IPS-15b (cell line): ENCODE data around the gene GDPD3.
A peak's percentile ranks its signal among the peaks of the same experiment; 100 is the strongest.

Source experiments
- H3K27me3 ChIP-seq: one replicate; pipeline ENCODE4 v1.6.1; 2013; ENCODE audit warnings: low read length; ENCODE audit not compliant: control insufficient read depth, insufficient read depth
- H3K36me3 ChIP-seq: one replicate; pipeline ENCODE4 v1.6.1; 2013; ENCODE audit warnings: low read length; ENCODE audit not compliant: control insufficient read depth, insufficient read depth
- H3K4me1 ChIP-seq: one replicate; pipeline ENCODE4 v1.6.1; 2013; ENCODE audit warnings: mild to moderate bottlenecking, low read length; ENCODE audit not compliant: control insufficient read depth, insufficient read depth
- H3K4me3 ChIP-seq: one replicate; pipeline ENCODE4 v1.5.1; 2013; ENCODE audit warnings: low read depth, low read length
- H3K9ac ChIP-seq: one replicate; pipeline ENCODE4 v1.6.1; 2013; ENCODE audit warnings: low read depth, mild to moderate bottlenecking, low read length
- H3K9me3 ChIP-seq: one replicate; pipeline ENCODE4 v1.6.1; 2013; ENCODE audit warnings: mild to moderate bottlenecking, low read length; ENCODE audit not compliant: control insufficient read depth, insufficient read depth

The GDPD3 gene

DNA sequence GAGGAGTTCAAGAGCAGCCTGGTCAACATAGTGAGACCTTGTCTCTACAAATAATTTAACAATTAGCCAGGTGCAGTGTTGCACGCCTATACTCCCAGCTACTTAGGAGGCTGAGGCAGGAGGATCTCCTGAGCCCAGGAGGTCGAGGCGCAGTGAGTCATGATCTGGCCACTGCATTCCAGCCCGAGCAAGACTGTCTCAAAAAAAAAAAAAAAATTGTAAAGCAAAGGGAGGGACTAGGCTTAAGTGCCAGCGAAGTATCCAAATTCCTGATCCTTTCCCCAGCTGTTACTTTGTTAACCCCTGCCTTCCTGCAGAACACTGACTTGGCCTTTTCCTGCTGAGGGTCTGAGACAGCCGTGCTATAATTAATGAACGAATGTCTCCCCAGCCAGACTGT is 2.7 kb downstream of the GDPD3 start:
- Histone ChIP-seq H3K4me1 (no peaks in the 10 kb centered on the region), H3K9ac (no peak overlapping the region), H3K9me3 (no peaks in the 10 kb centered on the region), H3K27me3 (no peaks in the 10 kb centered on the region), H3K4me3 (no peak overlapping the region), H3K36me3 (no peaks in the 10 kb centered on the region)

DNA sequence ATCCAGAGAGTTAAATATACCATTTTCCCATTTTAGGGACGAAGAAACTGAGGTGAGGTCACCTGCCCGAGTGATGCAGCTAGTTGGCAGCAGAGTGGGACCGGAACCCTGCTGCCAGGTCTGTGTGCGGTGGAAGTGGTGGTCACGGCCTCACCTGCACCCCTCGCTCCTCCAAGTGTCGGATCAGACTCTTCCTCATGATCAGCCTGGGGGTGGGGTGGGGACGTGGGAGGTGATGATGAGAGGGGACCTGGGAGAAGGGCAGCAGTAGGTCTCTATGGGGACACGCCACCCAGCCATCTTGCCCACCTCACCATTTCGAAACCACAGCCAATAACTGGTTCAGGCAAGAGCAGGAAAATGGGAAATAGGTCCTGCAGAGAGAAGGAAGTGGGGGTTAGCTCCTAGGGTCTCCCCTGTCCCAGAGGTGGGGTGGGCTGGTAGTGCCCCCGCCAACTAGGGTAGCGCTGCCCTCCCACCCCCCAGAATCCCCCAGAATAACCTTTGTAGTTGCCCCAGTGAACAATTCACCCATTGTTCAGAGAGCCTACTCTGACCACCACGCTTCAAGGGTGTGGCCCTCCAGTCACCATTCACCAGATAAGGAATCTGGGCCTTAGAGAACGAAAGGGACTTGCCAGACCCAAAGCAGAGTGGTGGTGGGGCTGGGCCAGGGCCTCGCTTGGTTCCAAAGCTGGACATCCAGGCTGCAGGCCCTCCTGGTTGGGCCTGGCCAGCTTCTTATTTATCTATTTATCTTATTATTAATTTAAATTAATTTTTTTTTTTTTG is 5.1 kb downstream of the GDPD3 start:
- Histone ChIP-seq H3K4me3 (no peak overlapping the region), H3K36me3 (peaks cover 3% of the 10 kb centered on the region), H3K9me3 (no peaks in the 10 kb centered on the region), H3K27me3 (no peaks in the 10 kb centered on the region), H3K4me1 (no peaks in the 10 kb centered on the region), H3K9ac (no peak overlapping the region)

DNA sequence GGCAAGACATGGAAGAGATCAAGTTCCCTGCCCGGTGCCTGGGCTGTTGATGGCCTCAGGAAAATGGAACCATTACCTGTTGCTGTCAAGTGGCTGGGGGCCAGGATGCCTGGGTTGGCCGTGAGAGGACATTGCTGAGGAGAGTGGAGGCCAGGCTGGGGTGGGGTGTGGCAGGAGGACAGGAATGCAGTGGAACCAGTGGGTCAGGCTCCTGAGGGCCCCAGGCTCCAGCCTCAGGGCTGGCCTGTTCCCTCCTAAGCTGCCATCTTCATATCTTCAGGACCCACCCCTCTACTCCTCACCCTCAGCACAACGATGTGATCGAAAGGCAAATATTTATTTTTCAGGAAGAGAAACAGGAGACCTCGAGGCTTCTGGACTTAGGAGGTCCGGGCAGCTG is 8.8 kb downstream of the GDPD3 start:
- H3K4me3 ChIP-seq = no peak overlapping the region
- no peaks in the 10 kb centered on the region for H3K4me1 ChIP-seq
- H3K9me3 ChIP-seq = no peaks in the 10 kb centered on the region
- H3K27me3 ChIP-seq = no peaks in the 10 kb centered on the region
- H3K36me3 ChIP-seq = peaks cover 3% of the 10 kb centered on the region
- no peak overlapping the region for H3K9ac ChIP-seq

DNA sequence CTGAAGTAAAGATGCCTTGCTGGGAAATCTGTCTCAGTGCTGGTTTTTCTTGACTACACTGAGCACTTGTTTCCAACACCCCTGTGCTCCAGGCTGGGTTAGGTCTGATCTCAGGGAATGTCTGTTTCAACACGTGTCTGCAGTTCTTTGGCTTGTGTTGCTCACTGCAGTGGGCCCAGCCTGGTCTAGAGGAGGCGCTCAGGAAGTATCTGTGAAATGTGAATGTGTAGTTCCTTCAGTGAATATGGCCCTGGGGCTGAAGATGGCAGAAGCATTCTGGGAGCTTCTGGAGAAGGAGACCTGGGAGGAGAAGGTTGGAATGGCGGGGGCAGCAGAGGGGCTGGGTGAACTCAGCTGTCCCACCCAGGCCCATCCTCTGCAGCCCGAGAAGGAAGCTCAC is 9.2 kb downstream of the GDPD3 start:
- no peak overlapping the region for H3K9ac ChIP-seq
- H3K4me1 ChIP-seq = no peaks in the 10 kb centered on the region
- H3K9me3 ChIP-seq = no peaks in the 10 kb centered on the region
- no peaks in the 10 kb centered on the region for H3K27me3 ChIP-seq
- no peak overlapping the region for H3K4me3 ChIP-seq
- H3K36me3 ChIP-seq = peaks cover 3% of the 10 kb centered on the region

DNA sequence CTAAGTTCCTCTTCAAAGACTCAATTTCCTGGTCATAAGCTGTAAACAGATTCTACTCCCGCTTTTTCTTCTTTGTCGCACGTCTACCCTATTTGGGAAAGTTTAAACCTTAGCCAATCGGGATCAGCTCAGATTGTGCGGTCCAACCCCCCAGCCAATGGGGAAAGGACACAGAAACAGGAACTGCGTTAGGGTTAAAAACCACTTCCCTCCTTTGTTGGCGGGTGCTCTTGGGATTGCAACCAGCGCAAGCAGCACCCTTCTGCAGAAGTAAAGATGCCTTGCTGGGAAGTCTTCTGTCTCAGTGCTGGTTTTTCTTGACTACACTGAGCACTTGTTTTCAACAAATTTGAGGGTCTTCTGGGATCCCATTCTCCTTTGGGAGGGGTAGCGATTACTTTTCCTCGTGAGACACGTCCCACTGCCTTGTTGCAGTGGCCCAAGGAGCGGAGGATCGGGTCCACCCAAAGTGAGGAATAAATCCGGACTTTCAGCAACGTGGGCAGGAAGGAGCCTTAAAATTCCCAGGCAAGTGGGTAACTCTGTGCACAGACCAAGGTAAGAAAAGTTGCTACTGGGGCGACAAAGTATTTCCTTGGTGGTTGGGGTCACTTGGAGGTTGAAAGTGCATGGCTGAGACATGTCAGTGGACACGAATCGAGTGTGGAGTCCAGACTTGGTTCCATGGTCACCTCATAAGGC is 16.3 kb downstream of the GDPD3 start:
- Histone ChIP-seq H3K9ac (no peak overlapping the region), H3K27me3 (no peaks in the 10 kb centered on the region), H3K4me1 (no peaks in the 10 kb centered on the region), H3K9me3 (peaks cover 13% of the 10 kb centered on the region), H3K36me3 (no peaks in the 10 kb centered on the region), H3K4me3 (peak overlapping the region; percentile 67)

DNA sequence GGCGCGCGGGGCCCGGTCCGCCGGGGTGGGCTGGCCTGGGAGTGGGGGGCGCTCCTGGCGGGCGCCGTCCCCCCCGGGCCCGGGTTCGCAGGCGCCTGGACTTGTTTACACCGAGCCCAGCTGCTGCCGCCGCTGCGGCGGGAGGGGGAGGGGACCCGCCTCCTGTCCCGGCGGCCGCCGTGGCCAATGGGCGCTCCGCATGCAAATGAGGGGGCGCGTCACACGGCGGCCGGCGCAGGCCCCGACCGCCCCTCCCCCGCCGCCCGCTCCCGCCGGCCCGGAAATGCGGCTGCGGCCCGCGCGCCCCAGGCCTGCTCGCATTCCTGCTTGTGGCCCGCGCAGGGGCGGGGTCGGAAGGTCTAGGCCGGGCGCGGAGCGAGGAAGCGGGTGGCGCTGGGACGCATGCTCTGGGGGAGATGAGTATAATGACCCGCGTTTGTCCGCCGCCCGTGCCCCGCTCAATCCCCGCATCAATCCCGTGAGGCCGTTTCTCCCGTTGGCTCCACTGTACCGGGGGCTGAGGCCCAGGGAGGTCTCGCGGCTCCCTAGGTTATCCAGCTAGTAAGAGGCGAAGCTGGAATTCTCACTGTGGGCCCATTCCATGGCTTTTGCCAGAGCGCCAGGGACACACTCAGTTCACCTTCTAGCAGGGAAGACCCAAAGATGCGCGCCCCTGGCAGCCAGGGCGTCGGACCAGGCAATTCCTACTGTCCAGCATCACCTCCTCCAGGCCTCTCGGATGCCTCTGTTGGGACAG is 17.1 kb downstream of the GDPD3 start, which contains the start of gene YPEL3:
Gene YPEL3 (minus strand): TSS at position 109 of the 757 bp plus-strand sequence. CDS start 731 bp downstream, outside the sequence.
- Histone ChIP-seq H3K4me3 (peak within 1 kb of the TSS; percentile 67), H3K4me1 (no peaks in the 10 kb centered on the region), H3K9ac (peak within 1 kb of the TSS; percentile 54), H3K36me3 (no peaks in the 10 kb centered on the region), H3K27me3 (no peaks in the 10 kb centered on the region), H3K9me3 (peaks cover 13% of the 10 kb centered on the region)

DNA sequence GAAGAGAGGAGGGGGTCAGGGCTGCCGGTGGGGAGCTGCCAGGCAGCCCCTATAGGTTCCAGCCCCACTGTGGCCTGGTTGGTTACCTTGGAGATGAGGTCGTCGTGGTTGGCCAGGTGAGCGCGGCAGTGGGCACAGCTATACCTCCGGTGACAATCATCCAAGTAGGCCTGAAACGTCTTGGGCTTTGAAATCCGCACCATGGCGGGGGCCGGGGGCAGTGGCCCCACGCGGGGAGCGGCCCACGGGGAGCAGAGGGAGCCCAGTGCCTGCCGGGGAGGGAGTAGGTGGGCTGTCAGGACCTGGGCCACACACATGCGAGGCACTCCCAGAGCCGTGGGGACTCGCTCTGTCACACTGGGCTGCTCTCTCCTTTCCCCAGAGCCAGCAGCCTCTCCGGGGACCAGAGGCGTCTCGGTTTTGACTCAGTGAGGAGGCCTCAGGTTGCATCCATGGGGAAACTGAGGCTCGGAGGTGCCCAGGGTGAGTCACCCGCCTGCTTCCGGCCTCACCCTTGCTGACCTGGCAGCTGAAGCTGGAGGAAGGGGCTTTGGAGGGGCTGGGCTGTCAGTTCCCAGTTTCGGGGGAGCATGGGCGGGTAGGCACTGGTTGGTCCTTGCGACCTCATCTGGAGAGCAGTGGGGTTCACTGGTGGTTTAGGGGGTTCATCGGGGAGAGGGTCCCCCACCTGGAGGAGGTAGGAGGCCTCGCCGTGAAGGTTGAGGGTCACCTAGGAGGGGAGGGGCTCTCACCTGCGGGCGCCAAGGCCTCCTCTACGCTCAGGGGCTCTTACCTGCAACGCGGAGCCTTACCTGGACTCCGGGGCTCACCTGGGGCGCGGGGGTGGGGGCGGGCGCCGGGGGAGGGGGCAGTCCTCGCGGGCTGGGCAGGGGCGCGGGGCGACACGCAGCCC is 17.9 kb downstream of the GDPD3 start:
- Histone ChIP-seq H3K9me3 (peaks cover 13% of the 10 kb centered on the region), H3K4me3 (peak overlapping the region; percentile 53), H3K36me3 (no peaks in the 10 kb centered on the region), H3K27me3 (no peaks in the 10 kb centered on the region), H3K4me1 (no peaks in the 10 kb centered on the region), H3K9ac (peak overlapping the region; percentile 54)

DNA sequence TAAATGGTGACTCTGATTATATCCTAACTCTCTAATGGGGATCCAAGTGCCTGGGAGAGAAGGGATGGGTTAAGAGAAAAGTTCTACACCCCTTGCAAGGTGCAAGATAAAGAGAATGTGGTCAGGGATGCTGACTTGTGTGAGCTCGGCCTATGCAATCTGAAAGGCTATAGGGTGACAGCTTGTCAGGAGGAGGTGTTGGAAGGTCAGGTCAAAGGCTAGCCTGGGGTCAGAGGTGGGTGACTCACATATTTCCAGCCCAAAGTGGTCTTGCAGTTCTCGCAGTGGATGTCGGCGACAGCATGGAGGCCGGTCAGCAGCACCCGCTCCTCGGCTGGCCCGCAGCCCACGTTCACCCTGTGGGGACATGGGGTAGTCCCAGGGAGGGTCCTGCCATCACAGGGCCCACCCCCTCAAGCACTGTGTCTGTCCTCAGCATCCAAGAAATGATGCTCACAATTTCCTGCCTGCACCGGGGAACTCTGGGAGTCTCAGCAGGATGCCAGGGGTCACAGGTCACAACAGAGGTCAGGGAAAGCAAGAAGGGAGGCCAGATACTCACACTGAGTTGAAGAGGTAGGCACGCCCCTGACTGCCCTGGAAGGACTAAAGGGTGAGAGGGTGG is 18.7 kb downstream of the GDPD3 start:
- Histone ChIP-seq H3K27me3 (no peaks in the 10 kb centered on the region), H3K4me1 (no peaks in the 10 kb centered on the region), H3K9me3 (peaks cover 13% of the 10 kb centered on the region), H3K36me3 (no peaks in the 10 kb centered on the region), H3K4me3 (no peak overlapping the region), H3K9ac (no peak overlapping the region)

DNA sequence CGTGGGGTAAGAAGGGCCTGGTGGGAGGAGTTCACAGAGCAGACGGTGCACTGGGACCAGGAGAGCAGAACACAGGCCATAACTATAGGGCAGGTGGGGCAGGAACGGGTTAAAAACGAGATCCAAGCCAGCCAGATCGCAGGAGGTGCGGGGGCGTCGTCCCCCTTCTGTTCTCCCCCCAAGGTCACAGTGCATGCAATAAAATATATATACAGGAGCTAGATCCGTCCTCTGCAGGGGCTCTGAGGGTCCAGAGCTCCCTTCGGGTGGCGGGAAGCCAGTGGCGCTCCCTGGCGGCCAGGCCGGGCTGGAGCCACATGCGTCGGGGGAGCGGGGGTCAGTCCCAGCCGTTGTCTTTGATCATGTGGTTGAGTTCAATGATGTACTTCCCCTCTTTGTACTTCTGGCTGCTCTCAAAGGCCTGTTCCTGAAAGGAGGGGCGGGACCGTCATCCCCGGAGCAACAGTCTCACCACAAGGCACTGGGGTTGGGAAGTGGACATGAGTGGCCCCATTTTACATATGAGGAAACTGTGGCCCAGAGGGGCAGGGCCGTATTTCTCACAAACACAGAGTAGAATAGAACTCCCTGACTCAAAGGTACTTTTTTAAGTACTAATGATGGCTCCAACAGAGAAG is 20.8 kb downstream of the GDPD3 start:
- Histone ChIP-seq H3K36me3 (no peaks in the 10 kb centered on the region), H3K9me3 (peaks cover 9% of the 10 kb centered on the region), H3K4me1 (no peaks in the 10 kb centered on the region), H3K9ac (peak overlapping the region; percentile 61), H3K4me3 (peak overlapping the region; percentile 67), H3K27me3 (no peaks in the 10 kb centered on the region)

DNA sequence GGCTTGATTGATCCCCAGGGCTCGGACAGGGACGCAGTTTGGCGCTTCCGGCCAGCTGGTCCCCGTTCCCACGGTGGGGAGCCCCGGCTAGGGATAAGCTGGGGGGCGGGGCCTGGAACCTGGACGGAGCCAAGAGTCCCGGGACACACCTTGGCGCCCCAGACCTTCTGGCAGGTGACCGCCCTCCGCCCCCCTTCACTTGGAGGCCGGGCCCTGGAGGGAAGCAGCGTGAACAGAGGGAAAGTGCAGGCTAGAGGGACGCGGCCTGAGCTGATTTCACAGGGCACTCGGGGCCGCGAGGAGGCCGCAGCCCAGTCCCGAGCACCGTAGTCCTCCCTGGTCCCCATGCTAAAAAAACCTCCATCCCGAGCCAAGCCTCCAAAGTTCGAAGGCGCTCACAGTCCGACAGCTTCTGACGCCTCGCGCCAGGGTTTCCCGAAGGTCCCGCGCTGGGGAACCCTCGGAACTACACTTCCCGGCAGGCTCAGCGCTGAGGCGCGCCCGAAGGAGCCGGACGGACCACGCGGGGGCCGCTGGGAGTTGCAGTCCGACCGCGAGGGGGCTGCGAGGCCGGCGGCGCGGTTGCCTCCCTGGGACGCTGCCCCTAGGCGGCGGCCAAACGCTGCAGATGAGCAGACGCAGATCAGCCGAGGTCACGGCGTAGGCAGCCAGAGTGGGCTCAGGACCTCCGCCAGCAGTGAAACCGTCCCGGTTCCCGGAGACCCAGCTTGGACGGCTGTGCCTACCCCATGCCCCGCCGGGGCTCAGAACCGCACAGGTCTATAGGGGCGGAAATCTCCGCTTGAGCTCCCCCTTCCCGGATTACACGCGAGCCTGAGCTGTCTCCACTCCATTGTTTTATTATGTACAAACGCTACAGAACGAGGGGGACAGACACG is 21.6 kb downstream of the GDPD3 start, which contains the start of gene TBX6:
Gene TBX6 (minus strand): TSS at position 451 of the 899 bp plus-strand sequence. CDS start 731 bp downstream, outside the sequence.
- Histone ChIP-seq H3K27me3 (no peaks in the 10 kb centered on the region), H3K4me1 (no peaks in the 10 kb centered on the region), H3K4me3 (peak within 1 kb of the TSS; percentile 67), H3K9me3 (peaks cover 1% of the 10 kb centered on the region), H3K9ac (peak within 1 kb of the TSS; percentile 61), H3K36me3 (no peaks in the 10 kb centered on the region)
